ENCODE measurements around the gene EMB. TPM values are rescaled to one million over a fixed set of nuclear protein-coding genes. Genes with fewer than 3 reads are reported as not detected.
"Not testable (repeated sequence)": the region's sequence is repeated elsewhere in the genome, so short reads cannot be mapped to it uniquely, and the experiment has no call there.

Gene EMB
- 7.8 TPM for total RNA-seq
- long read RNA-seq = 0 reads

GRCh38 chr5:50440651-50441492 lies at the start of gene EMB:
Gene EMB, minus strand, starts transcription at chr5:50441288. Its CDS starts 137 bp downstream, at chr5:50441151.
- intact Hi-C loops (cut with DNase I) = no loop called here
- DNase-seq (ENCODE audit: low spot score) = peak; percentile 92

- intact Hi-C loops (cut with DNase I); DNase-seq (ENCODE audit: low spot score): not testable (repeated sequence)
Observed at GRCh38 chr5:50489491-50489890, 48.4 kb upstream of the EMB start.

- DNase-seq (ENCODE audit: low spot score); intact Hi-C loops (cut with DNase I): not testable (repeated sequence)
Observed at GRCh38 chr5:50478790-50479189, 37.7 kb upstream of the EMB start.

GRCh38 chr5:50476549-50476948 lies 35.5 kb upstream of the EMB start:
- no peak for DNase-seq (ENCODE audit: low spot score)
- intact Hi-C loops (cut with DNase I) = no loop called here

- DNase-seq (ENCODE audit: low spot score); intact Hi-C loops (cut with DNase I): not testable (repeated sequence)
Observed at GRCh38 chr5:50465015-50465414, 23.9 kb upstream of the EMB start.

GRCh38 chr5:50463726-50464125 lies 22.6 kb upstream of the EMB start:
- intact Hi-C loops (cut with DNase I) = no loop called here
- no peak for DNase-seq (ENCODE audit: low spot score)

GRCh38 chr5:50463047-50463446 lies 22.0 kb upstream of the EMB start:
- intact Hi-C loops (cut with DNase I) = no loop called here
- DNase-seq (ENCODE audit: low spot score) = no peak

GRCh38 chr5:50462579-50462978 lies 21.5 kb upstream of the EMB start:
- intact Hi-C loops (cut with DNase I); DNase-seq (ENCODE audit: low spot score): not testable (repeated sequence)

GRCh38 chr5:50458372-50458771 lies 17.3 kb upstream of the EMB start:
- intact Hi-C loops (cut with DNase I); DNase-seq (ENCODE audit: low spot score): not testable (repeated sequence)

GRCh38 chr5:50449241-50449640 lies 8.2 kb upstream of the EMB start:
- DNase-seq (ENCODE audit: low spot score); intact Hi-C loops (cut with DNase I): not testable (repeated sequence)

GRCh38 chr5:50447941-50448340 lies 6.9 kb upstream of the EMB start:
- no peak for DNase-seq (ENCODE audit: low spot score)
- intact Hi-C loops (cut with DNase I) = no loop called here

GRCh38 chr5:50447228-50447627 lies 6.1 kb upstream of the EMB start:
- intact Hi-C loops (cut with DNase I) = no loop called here
- DNase-seq (ENCODE audit: low spot score) = no peak

GRCh38 chr5:50445296-50445949 lies 4.3 kb upstream of the EMB start:
- intact Hi-C loops (cut with DNase I) = no loop called here
- DNase-seq (ENCODE audit: low spot score) = no peak

GRCh38 chr5:50442559-50443539 lies 1.8 kb upstream of the EMB start:
- DNase-seq (ENCODE audit: low spot score); intact Hi-C loops (cut with DNase I): not testable (repeated sequence)

GRCh38 chr5:50441493-50441955 lies 436 bp upstream of the EMB start:
- no peak for DNase-seq (ENCODE audit: low spot score)
- intact Hi-C loops (cut with DNase I) = no loop called here

- intact Hi-C loops (cut with DNase I) = no loop called here
- DNase-seq (ENCODE audit: low spot score) = no peak
Observed at GRCh38 chr5:50439221-50439620, 1.9 kb downstream of the EMB start.

- DNase-seq (ENCODE audit: low spot score); intact Hi-C loops (cut with DNase I): not testable (repeated sequence)
Observed at GRCh38 chr5:50438060-50438459, 3.0 kb downstream of the EMB start.

- no peak for DNase-seq (ENCODE audit: low spot score)
- intact Hi-C loops (cut with DNase I) = no loop called here
Observed at GRCh38 chr5:50435168-50435567, 5.9 kb downstream of the EMB start.

GRCh38 chr5:50431133-50431904 lies 9.8 kb downstream of the EMB start:
- intact Hi-C loops (cut with DNase I); DNase-seq (ENCODE audit: low spot score): not testable (repeated sequence)

Measured in cardiac septum (tissue), 1 donor.